OCI-LY7 (cell line): Measurements from ENCODE around the gene LYPLAL1. TPM values are rescaled to one million over a fixed set of nuclear protein-coding genes. Genes with fewer than 3 reads are reported as not detected.

Source experiments
- BruUV-seq: library from RNA; stranded (reverse); fragments of 400-500 nt; replicated peaks from 2 replicates; lab custom pipeline; 2021; lab: Mats Ljungman, UMichigan
- CTCF ChIA-PET: fragments of 300-600 bp; sonication (Branson Sonifier 250); formaldehyde crosslinking; loops from one replicate; lab custom pipeline; 2022; ENCODE audit warnings: antibody characterized with exemption; ENCODE audit not compliant: unreplicated experiment; lab: Charles Lee
- POLR2A ChIA-PET: fragments of 300-600 bp; sonication (Branson Sonifier 250); formaldehyde crosslinking; loops from one replicate; lab custom pipeline; 2022; ENCODE audit warnings: antibody characterized with exemption; lab: Charles Lee
- DNase-seq: peaks from one replicate; pipeline ENCODE4 v3.0.0-alpha.2; 2015; ENCODE audit warnings: low spot score
- H2AFZ ChIP-seq: fragments of 200-600 bp; sonication (generic), shearing (Covaris generic); 2 replicates; pipeline ENCODE4 v1.6.1; 2014; ENCODE audit warnings: mild to moderate bottlenecking, antibody characterized with exemption, low read length, moderate library complexity
- H3K27ac ChIP-seq: fragments of 200-600 bp; sonication (generic); 2 replicates; pipeline ENCODE4 v1.5.1; 2014; ENCODE audit warnings: mixed run types, low read depth, mild to moderate bottlenecking, moderate library complexity, low read length, inconsistent platforms; ENCODE audit not compliant: poor library complexity, severe bottlenecking
- H3K36me3 ChIP-seq: fragments of 200-600 bp; sonication (generic); 2 replicates; pipeline ENCODE4 v1.6.1; 2014; ENCODE audit warnings: mild to moderate bottlenecking, antibody characterized with exemption, low read length, moderate library complexity, mixed read lengths; ENCODE audit not compliant: insufficient read depth
- H3K4me1 ChIP-seq: fragments of 200-600 bp; sonication (generic); 2 replicates; pipeline ENCODE4 v1.5.1; 2014; ENCODE audit warnings: mild to moderate bottlenecking, low read length; ENCODE audit not compliant: insufficient read depth, poor library complexity, severe bottlenecking
- H3K4me2 ChIP-seq: fragments of 200-600 bp; sonication (generic); 2 replicates; pipeline ENCODE4 v1.6.1; 2014; ENCODE audit warnings: mild to moderate bottlenecking, low read length
- H3K4me3 ChIP-seq: fragments of 200-600 bp; sonication (generic); 2 replicates; pipeline ENCODE4 v1.5.1; 2014; ENCODE audit warnings: mild to moderate bottlenecking, low read depth, low read length; ENCODE audit not compliant: poor library complexity, severe bottlenecking
- H3K79me2 ChIP-seq: fragments of 200-600 bp; sonication (generic); 2 replicates; pipeline ENCODE4 v1.6.1; 2016; ENCODE audit warnings: low read depth, mild to moderate bottlenecking, low read length, moderate library complexity, mixed read lengths; ENCODE audit not compliant: insufficient read depth
- H3K9me2 ChIP-seq: fragments of 200-600 bp; sonication (generic); 2 replicates; pipeline ENCODE4 v1.6.1; 2016; ENCODE audit warnings: mild to moderate bottlenecking, low read length, mixed read lengths; ENCODE audit not compliant: insufficient read depth
- H3K9me3 ChIP-seq: fragments of 200-600 bp; sonication (generic); 2 replicates; pipeline ENCODE4 v1.6.1; 2014; ENCODE audit warnings: mild to moderate bottlenecking, mixed run types, low read length, mixed read lengths
- H4K20me1 ChIP-seq: fragments of 200-600 bp; sonication (generic); 2 replicates; pipeline ENCODE4 v1.6.1; 2014; ENCODE audit warnings: mild to moderate bottlenecking, antibody characterized with exemption, low read length, moderate library complexity, mixed read lengths; ENCODE audit not compliant: insufficient read depth
- CTCF ChIP-seq: fragments of 200-600 bp; sonication (generic); conservative IDR thresholded peaks from 2 replicates; pipeline ENCODE4 v1.5.1; 2014; ENCODE audit warnings: mild to moderate bottlenecking, antibody characterized with exemption, low read length, moderate library complexity, mixed read lengths
- EZH2phosphoT487 ChIP-seq: fragments of 200-600 bp; sonication (generic); IDR thresholded peaks from 2 replicates; pipeline ENCODE4 v1.6.1; 2018; ENCODE audit warnings: low read depth, borderline replicate concordance, mild to moderate bottlenecking, mixed run types, antibody characterized with exemption, low read length, moderate library complexity, mixed read lengths
- intact Hi-C: fragments of 100-400 bp; cut with micrococcal nuclease; formaldehyde crosslinking; loops from one replicate; pipeline ENCODE4 v1.10.0; 2022; ENCODE audit not compliant: unreplicated experiment
- total RNA-seq, 2 experiments: library from RNA; depleted of rRNA in 1 of 2; stranded (reverse); fragments of >200 nt in 1 of 2; shearing (Covaris generic) in 1 of 2; gene quantifications; 2 replicates each; pipeline ENCODE4 v1.2.3, GENCODE V29; 2014 to 2022

Gene LYPLAL1
- total RNA-seq, 2 experiments from 2014 or later = 19.6 to 32.1 TPM

GRCh38 chr1:219201656-219202055 is 28.0 kb downstream of the LYPLAL1 start:
- TF ChIP-seq CTCF (no peak), EZH2phosphoT487 (no peak)
- Histone ChIP-seq H2AFZ (no peak overlapping the region), H3K4me2 (no peak overlapping the region), H3K4me1 (no peaks in the 10 kb centered on the region), H3K4me3 (no peak overlapping the region), H3K9me3 (no peaks in the 10 kb centered on the region), H3K36me3 (no peaks in the 10 kb centered on the region), H3K9me2 (no peaks in the 10 kb centered on the region), H4K20me1 (no peaks in the 10 kb centered on the region), H3K27ac (no peak overlapping the region), H3K79me2 (no peaks in the 10 kb centered on the region)
- no TSS peak for BruUV-seq
- intact Hi-C loops = no loop called here
- POLR2A ChIA-PET = interaction anchor here (0.5 kb wide), 1 partner anchor 1002 kb away, joined by 3 read pairs; no protein-coding TSS in a partner anchor
- CTCF ChIA-PET = no interaction called here
- no peak for DNase-seq

- BruUV-seq = no TSS peak
- Histone ChIP-seq H3K4me1 (no peaks in the 10 kb centered on the region), H3K4me2 (no peak overlapping the region), H3K9me2 (no peaks in the 10 kb centered on the region), H3K27ac (no peak overlapping the region), H3K4me3 (no peak overlapping the region), H3K79me2 (no peaks in the 10 kb centered on the region), H2AFZ (no peak overlapping the region), H3K36me3 (no peaks in the 10 kb centered on the region), H3K9me3 (no peaks in the 10 kb centered on the region), H4K20me1 (no peaks in the 10 kb centered on the region)
- no peak for TF ChIP-seq CTCF
- DNase-seq = no peak
- ChIA-PET POLR2A (no interaction called here), CTCF (no interaction called here)
- intact Hi-C loops = no loop called here
These were observed 28.9 kb downstream of the LYPLAL1 start for GRCh38 chr1:219202567-219202966.

GRCh38 chr1:219206350-219206749 is 32.7 kb downstream of the LYPLAL1 start:
- no peak for TF ChIP-seq CTCF
- no peak for TF ChIP-seq EZH2phosphoT487
- Histone ChIP-seq H2AFZ (no peak overlapping the region), H3K27ac (no peak overlapping the region), H3K9me3 (no peaks in the 10 kb centered on the region), H3K9me2 (no peaks in the 10 kb centered on the region), H3K36me3 (0 out of 2 replicates have a peak, but pooled peaks cover 4% of the 10 kb centered on the region), H3K79me2 (no peaks in the 10 kb centered on the region), H3K4me3 (no peak overlapping the region), H4K20me1 (no peaks in the 10 kb centered on the region), H3K4me1 (no peaks in the 10 kb centered on the region), H3K4me2 (no peak overlapping the region)
- no peak for DNase-seq
- intact Hi-C loops = no loop called here
- BruUV-seq = no TSS peak
- ChIA-PET CTCF (no interaction called here), POLR2A (interaction anchor here (0.6 kb wide), 1 partner anchor 1410 kb away, joined by 3 read pairs; no protein-coding TSS in a partner anchor)
